HG03097 (cell line): ENCODE data around the gene VRK3.
A peak's percentile ranks its signal among the peaks of the same experiment; 100 is the strongest.

ENCODE experiments used
- ATAC-seq: cut with Tn5 transposase; IDR thresholded peaks from one replicate; pipeline ENCODE4 v1.9.1; 2021; ENCODE audit not compliant: unreplicated experiment, low FRiP score

The VRK3 gene

DNA sequence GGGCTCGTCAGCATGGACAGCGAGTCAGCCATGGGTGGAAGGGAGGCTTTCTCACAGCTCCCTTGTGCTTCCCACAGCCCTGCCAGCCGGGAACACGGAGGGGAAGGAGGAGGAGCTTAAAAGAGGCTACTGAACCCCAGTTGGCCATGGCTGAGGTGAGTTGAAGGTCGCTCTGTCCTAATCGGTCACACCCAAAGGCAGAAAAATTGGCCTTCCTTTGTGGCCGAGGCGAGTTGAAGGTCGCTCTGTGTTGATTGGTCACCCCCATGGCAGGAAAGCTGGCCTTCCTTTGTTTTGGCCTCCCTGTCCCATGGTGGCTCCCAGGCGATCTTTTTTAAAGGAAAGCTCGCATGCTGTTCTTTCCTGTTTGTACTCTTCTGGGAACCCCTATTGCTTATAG lies 5.8 kb upstream of the VRK3 start:
- ATAC-seq = no peak

DNA sequence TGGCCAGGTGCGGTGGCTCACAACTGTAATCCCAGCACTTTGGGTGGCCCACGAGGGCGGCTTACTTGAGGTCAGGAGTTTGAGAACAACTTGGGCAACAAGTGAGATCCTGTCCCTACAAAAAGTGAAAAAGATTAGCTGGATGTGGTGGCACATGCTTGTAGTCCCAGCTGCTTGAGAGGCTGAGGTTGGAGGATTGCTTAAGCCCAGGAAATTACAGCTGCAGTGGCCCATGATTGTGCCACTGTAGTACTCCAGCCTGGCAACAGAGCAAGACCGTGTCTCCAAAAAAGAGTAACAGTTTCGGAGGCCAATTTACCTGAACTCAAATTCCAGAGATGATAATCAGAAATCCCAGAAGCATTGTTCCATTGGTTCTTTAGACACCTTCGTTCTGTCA lies 5.1 kb upstream of the VRK3 start:
- ATAC-seq = no peak

DNA sequence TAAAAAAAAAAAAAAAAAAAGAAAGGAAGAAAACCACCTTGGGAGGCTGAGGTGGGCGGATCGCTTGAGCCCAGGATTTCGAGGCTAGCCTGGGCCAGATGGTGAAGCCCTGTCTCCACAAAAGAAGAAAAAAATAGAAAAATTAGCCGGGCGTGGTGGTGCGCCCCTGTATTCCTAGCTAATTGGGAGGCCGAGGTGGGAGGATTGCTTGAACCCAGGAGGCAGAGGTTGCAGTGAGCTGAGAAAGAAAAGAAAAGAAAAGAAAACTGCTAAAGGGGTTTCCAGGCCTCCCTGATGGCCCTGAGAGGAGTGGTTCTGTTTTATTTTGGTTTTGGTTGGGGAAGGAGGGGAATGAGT lies 1.4 kb upstream of the VRK3 start:
- no peak for ATAC-seq

DNA sequence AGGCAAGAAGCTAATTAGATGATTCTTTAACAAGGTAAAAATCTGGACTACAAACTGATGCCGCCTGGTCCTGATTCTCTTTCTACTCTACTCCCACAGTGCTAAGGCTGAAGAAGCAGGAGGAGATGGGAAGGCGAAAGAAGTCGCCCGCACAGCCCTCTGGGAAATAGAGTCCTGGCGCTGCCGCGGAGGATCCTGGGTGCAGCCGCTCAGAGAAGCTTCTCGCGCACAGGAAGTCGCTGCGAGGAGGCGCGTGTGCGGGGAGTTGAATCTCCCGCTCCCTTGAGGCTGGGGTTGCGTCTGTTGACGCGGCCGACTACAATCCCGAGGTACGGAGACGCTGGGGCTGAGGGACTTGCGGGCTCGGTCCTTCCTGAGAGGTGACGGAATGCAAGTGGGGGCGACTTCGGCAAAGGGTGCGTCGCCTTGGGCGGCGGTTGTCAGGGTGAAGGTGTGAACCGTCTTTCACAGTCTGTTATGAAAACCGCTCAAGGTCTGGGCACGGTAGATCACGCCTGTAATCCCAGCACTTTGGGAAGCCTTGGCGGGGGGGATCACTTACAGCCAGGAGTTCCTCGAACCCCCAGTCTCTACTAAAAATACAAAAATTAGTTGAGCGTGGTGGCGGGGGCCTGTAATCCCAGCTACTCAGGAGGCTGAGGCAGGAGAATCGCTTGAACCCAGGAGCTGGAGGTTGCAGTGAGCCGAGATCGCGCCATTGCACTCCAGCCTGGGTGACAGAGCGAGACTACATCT lies 800 bp upstream of the VRK3 start, which contains the start of gene ZNF473:
Gene ZNF473 (plus strand): TSS at position 212 of the 756 bp plus-strand sequence. CDS start 5,078 bp downstream, outside the sequence.
- ATAC-seq = peak; percentile 63

DNA sequence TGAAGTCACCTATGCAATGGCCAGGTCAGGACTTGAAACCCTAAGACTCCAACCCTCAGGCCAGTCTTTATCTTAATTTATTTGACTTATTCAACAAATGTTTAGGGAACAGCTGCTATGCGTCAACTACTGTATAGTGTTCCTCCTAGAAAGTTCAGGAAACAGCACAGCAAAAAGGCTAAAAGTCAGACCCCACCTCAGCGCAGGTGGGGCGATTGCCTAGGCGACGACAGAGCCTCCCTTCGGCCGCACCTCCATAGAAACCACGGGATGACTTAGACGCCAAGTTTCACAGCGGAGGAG lies 502 bp downstream of the VRK3 start:
- ATAC-seq = no peak

DNA sequence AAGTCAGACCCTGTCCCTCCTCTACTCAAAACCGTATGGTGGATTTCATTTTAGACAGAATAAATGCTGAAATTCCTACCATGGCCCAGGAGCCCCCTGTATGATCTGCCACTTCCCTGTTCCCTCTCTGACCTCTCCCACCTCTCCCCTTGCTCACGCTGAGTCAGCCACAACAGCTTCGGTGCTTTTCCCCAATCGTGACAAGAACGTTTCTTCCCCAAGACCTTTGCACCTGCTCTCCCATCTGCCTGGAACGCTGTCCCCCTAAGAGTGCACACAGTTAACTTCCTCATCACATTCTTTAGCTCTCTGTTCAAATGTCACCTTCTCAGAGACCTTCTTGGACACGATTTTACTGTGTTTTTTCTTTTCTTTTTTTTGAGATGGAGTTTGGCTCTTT lies 2.3 kb downstream of the VRK3 start:
- no peak for ATAC-seq

DNA sequence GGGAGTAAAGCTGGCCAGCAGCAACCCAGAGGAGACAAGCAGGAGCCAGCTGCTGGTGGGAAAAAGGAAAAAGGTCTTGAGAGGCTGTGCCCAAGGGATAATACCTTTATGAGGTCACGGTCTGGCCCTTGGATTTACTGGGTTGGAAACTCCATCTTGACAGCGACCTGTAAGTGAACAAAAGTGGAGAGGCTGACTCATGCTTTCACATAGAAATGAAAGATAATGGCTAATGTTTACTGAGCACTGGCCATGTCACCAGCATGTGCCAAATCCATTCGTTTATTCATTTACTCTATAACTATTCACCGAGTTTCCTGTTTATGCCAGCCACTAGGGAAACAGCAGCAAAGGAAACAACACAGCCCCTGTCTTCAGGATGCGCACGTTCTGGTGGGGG lies 4.7 kb downstream of the VRK3 start:
- ATAC-seq = no peak

DNA sequence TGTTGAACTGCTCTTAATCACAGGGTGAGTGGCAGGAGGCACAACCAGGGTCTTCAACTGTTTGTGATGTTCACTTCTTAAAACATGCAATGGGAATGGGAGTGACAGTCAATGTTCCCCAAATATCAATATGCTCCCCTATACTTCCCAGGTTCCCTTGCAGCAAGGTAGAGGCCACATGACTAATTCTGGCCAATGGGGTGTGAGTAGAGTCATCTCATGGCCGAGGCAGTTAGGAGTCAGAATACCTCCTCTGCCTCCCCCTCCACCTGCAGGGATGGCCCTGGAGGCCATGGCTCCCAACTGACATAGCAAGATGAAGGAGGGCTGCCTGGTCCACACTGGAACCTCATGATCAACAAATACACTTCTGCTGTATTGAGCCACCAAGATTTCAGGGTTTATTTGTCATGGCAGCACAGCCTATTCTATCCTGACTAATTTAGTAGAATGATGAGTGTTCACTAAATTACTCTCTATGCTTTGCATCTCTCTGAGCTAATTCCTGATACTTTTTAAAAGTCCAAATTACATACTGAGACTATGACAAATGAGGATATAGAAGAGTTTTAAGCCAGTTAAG lies 8.9 kb downstream of the VRK3 start:
- no peak for ATAC-seq

DNA sequence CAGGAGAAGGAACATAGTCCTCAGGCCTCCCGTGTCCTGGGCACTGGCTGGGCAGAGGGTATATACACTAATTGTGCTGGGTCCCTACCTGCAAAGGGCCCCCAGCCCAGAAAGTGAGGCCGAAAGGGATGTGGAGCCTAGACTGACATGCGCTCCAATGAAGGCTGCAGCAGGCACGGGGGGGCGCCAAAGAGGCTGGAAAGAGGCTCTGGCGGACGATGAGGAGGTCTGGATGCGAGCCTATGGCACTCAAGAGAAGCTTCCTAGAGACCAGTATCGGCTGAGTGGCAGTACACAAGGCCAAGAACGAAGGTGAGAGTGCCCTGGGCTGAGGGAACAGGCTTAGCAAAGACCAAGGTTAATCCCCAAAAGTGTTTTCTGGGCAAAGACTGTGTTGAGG lies 16.6 kb downstream of the VRK3 start:
- no peak for ATAC-seq

DNA sequence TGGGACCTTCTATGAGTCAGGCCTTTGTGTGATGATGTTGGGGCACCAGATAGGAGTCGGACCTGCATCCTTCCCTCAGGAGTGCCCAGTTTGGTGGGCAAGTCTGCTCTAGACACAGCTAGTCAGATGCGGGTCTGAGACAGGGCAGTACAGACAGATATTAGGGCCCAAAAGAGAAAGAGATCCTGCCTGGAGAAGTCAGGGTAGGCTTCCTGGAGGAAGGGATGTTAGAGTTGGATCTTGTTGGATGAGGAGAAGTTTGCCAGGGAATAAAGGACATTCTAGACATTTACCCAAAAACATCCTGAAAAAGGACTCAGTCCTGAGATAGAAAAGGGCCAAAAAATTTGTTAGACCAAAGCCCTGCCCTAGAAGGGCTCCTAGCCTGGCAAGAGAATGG lies 17.2 kb downstream of the VRK3 start:
- ATAC-seq = no peak

DNA sequence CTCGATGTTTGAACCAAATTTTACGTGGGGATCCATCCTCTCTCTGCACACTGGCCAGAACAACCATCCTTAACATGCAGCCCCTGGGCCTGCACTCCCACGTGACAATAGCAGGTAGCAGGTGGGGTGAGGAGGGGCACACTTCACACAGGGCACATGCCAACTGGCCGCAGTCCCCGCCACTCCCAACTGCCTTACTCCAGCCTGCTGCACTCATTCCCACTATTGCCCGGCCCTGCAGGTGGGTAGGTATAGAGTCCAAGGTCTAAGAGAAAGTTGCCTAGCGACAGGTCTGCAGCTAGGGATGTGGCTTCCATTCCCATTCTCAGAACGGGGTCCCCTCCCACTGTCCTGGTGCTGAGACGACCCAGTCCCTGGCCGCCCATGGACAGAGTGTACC lies 18.0 kb downstream of the VRK3 start:
- ATAC-seq = no peak

DNA sequence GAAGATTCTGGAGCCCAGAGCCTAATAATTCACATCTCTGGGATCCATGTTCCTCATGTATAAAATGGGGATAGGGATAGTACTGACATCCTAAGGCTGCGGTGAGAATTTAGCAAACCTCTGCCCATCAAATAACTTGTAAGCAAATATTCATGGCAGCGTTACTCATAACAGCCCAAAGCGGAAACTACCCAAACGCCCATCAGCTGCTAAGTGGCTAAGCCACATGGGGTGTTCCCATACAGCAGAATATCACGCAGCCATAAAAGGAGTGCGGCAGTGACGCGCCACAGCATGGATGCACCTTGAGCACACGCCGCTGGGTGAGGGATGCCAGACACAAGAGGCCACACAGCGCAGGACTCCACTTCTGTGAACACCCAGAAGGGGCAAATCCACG lies 19.7 kb downstream of the VRK3 start:
- ATAC-seq = no peak

DNA sequence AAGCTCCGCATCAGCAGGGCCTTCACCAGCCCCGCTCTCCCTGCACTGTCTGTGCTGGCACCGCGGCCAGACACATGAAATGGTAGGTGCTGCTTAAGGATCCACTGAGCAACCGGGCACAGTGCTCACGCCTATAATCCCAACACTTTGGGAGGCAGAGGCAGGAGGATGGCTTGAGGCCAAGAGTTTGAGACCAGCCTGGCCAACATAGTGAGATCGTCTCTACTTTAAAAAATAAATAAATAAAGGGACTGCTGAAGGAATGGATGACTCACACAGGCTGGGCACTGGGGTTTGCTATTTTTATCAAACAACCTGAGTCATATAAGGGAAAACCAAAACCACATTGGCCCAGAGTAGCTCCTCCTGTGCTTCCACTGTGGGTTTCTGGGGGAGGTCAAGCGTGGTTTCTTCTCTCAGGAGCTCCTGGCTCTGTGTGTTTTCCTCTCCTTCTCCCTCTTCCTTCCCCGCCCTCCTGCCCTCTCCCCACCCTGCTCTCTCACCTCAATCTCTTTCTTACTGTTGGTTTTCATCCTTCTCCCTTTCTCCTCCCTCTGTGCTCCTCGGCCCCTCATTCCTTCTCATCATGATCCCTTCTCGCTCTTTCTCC lies 21.3 kb downstream of the VRK3 start:
- no peak for ATAC-seq

DNA sequence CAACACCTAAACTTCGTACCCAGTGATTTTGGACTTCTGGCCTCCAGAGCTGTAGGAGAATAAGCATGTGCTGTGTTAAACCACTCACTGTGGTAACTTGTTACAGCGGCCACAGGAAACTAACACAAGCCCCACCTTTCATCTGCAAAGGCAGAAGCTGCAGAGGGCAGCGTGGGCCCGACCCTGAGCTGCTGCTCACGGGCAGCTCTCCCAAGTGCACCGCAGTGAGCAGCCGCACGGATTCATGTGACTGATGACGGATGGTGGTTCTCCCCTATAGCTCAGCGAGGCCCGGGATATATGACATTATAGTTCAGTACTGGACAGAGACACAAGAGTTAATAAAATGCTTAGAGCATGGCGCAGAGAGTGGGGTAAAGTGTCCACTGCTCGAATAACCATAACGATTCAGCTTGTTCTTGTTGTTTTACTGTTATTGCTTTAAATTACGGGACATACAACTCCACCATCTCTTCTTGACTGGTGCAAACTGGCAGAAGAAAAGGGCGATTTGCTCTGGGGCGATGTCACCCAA lies 21.9 kb downstream of the VRK3 start:
- no peak for ATAC-seq

DNA sequence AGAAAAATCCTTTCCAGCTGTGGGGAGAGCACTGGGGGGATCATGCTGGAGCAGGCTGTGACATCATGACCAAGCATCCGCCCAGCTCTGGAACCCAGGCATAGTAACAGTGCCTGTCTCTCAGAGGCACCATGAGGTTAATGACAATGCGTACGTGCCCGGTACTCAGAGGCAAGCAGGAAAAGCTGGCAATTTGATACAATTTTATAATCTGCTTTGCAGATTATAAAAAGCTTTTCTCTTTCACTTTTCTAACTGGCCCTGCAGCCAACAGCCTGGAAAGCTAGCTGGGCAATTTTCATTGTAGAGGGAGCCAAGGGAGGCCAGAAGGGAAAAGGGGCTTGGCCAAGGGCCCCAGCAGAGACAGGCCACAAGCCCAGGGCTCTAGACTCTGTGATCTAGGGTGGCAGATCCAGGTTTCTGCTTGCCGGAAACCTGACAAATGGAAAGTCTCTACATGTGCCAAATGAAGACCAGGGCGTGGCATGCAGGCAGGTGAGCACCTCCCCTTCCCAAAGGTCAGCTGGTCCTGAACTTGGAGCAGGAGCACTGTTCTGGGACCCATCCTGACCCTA lies 22.7 kb downstream of the VRK3 start:
- no peak for ATAC-seq

DNA sequence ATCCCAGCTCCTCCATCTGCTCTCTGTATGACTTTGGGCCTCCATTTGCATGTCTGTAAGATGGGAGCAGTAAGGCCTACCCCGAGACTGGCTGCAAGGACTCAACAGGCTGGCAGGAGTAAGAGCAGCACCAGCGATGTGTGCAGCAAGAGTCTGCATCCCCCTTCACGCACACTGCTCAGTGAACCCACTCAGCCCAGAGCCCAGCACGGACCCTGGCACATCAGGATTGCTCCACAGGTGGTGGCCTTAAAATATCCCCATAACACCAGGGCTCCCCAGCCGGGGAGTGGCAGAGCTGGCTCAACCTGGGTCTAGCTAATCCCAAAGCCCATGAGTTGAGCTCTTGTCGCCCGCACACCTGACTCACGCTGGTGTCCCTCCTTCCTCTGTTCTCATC lies 23.4 kb downstream of the VRK3 start:
- ATAC-seq = no peak

DNA sequence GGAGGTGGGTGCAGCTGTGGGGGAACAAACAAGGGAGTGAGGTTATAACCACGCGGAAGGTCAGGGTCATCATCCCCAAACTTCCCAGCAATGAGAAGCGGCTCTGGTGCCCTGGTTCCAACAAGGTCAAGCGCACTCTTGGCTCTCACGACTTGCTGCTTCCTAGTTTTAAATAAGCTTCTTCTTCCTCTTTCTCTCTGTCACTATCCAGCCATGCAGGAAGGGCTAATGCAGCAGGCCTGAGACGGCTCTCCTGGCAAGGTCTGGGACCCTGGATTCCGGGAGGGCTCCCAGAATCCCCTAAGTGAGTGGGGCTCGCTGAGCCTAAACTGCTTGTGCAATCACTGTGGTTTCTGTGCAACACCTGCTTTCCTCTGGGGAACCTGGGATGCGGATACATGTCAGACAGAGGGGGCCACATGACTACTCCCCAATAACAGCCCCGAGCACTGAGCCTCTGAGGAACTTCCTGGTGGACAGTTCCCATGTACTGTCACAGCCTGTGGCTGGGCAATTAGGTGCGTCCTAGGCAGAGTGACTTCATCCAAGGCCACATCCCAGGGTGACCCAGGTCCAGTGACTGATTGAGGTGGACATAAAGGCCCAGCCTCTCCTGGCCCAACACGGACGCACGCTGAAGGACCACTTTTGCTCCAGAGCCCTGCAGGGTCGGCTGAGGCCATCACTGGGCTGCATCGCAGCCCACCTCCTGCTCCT lies 24.2 kb downstream of the VRK3 start:
- no peak for ATAC-seq

DNA sequence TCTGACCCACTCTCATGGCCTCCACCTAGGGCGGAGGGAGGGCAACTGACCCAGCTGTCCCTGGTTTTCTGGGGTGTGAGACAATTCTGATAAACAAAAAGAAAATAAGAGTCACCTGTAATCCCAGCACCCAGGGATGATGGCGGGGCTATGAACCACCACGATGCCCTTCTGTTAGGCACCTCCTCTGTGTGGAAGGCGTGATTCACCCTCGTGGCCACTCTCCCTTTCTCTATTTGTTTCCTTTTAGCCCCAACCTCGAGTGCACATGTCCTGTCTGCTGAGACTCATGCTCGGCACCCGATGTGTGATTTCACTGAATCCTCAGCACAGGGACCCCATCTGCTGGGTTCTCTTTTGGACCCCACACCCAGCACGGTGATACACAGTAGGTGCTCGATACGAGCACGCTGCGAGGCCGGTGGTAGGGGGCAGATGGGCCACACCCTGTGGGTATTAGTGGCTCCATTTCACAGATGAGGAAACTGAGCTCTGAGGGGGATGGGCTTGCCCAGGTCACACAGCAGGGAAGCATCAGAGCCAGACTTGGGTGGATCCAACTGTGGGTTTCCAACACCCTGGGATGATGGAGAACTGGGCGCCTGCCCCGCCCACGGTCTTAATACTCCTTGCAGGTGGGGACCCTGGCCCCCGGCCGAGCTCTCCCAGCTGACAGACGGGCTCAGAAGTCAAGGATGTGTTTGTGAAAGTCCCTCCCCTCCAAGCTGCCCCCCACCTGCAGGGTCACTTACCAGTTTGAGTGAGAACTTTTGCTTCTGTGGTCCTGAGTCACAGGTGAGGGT lies 24.9 kb downstream of the VRK3 start:
- ATAC-seq = no peak

DNA sequence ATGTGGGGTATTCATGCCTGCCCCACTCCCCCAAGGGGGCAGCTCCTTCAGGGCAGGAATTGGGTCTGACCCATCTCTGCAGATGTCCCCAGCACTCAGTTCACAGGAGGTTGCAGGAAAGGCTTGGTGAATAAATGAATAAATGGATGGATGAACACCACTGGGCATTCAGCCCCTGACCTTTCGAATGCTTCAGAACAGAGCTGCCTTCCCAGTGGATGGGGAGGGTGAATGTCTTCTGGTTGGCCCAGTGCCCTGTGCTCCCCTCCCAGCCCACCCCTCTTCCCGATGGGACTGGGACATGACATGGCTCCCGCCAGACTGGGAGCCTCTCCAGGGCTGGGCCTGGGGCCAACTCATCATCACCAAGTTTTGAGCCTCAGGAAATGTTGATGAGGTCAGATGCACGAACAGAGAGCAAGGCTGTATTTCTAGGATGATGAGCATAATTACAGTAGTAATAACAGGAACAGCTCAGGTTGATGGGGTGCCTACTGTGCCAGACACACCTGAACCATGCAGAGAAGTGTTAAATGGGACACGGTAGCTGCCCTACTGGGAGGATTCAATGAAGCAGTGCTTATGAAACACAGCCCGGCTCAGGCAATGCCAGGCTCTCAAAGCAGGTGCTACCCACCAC lies 25.7 kb downstream of the VRK3 start:
- ATAC-seq = no peak

DNA sequence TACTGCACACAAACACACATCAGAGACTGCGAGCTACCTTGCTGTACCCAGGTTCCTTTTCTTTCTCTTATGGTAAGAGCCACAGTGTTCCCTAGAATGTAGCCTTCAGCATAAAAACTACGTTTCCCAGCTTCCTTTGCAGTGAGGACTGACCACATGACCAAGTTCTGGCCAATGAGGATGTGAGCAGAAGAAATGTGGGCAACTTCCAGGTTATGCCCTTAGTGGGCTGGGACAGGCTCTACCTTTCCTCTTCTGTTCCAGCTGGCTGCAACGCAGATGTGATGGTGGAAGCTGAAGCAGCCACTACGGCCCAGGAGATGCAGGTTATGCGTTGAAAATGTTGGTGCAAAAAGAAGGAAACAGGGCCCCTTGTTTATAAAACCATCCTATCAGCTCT lies 27.5 kb downstream of the VRK3 start:
- ATAC-seq = no peak
